Ascending aorta (tissue), 2 donors: Measurements from ENCODE around the gene COL1A1. TPM values are rescaled to one million over a fixed set of nuclear protein-coding genes. Genes with fewer than 3 reads are reported as not detected.

Source experiments
- DNase-seq, 2 donors: peaks; one replicate each; pipeline ENCODE4 v3.0.0-alpha.2; 2019; ENCODE audit warnings: low spot score in 2 of 2
- H3K27ac ChIP-seq, 2 donors: fragments of 200-600 bp; sonication (generic); one replicate each; pipeline ENCODE4 v1.5.1; 2016 to 2017; ENCODE audit warnings: mild to moderate bottlenecking in 1 of 2
- H3K27me3 ChIP-seq: fragments of 200-600 bp; sonication (generic); one replicate; pipeline ENCODE4 v1.5.1; 2017
- H3K36me3 ChIP-seq, 2 donors: fragments of 200-600 bp; sonication (generic); one replicate each; pipeline ENCODE4 v1.5.1; 2016
- H3K4me1 ChIP-seq, 2 donors: fragments of 200-600 bp; sonication (generic); one replicate each; pipeline ENCODE4 v1.5.1; 2016 to 2017; ENCODE audit warnings: mild to moderate bottlenecking in 1 of 2
- H3K4me3 ChIP-seq, 2 donors: fragments of 200-600 bp; sonication (generic); one replicate each; pipeline ENCODE4 v1.5.1; 2016 to 2017; ENCODE audit warnings: mild to moderate bottlenecking in 1 of 2
- H3K9me3 ChIP-seq, 2 donors: fragments of 200-600 bp; sonication (generic); one replicate each; pipeline ENCODE4 v1.5.1; 2016
- intact Hi-C: fragments of 100-400 bp; cut with DNase I; formaldehyde crosslinking; loops from one replicate; pipeline ENCODE4 v1.15.1; 2023
- total RNA-seq: library from RNA; depleted of rRNA; stranded (reverse); fragments of >200 nt; gene quantifications from one replicate; pipeline ENCODE4 v1.1.0, GENCODE V29; 2016
- TF ChIP-seq, protein P1 (sequence below), 3 experiments: fragments of 200-600 bp in 2 of 3; fragments of 450-650 bp in 1 of 3; sonication (generic) in 2 of 3; IDR thresholded peaks; one replicate each; pipeline ENCODE4 v1.5.1; 2016 to 2019; ENCODE audit warnings: antibody characterized with exemption in 3 of 3, mild to moderate bottlenecking in 1 of 3, moderate library complexity in 1 of 3

Gene COL1A1
- total RNA-seq, 1 donor from 2014 or later, result 547 TPM

DNA sequence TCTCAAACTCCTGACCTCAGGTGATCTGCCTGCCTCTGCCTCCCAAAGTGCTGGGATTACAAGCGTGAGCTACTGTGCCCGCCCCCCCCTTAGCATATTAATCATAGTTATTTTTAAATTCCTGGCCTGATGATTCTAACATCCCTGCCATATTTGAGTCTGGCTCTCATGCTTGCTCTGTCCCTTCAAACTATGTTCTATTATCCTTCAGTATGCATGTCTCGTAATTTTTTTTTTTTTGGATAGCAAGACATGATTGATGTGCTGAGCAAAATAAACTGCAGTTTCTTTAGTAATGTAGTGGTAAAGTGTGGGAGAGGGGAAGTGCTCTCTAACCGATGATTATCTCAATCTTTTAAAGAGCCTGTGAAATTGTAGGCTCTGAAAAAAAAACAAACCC lies 38.5 kb upstream of the COL1A1 start:
- Histone ChIP-seq H3K4me3 (no peak overlapping the region), H3K9me3 (no peaks in the 10 kb centered on the region), H3K36me3 (no peaks in the 10 kb centered on the region), H3K27me3 (no peaks in the 10 kb centered on the region), H3K27ac (no peak overlapping the region), H3K4me1 (peaks cover 0 to 14% of the 10 kb centered on the region in 2 donors)
- intact Hi-C loops, result loop anchor here (1.0 to 5.0 kb wide), 2 partner anchors 17 to 38 kb away; partner anchors contain the start of gene COL1A1
- TF ChIP-seq, protein P1, sequence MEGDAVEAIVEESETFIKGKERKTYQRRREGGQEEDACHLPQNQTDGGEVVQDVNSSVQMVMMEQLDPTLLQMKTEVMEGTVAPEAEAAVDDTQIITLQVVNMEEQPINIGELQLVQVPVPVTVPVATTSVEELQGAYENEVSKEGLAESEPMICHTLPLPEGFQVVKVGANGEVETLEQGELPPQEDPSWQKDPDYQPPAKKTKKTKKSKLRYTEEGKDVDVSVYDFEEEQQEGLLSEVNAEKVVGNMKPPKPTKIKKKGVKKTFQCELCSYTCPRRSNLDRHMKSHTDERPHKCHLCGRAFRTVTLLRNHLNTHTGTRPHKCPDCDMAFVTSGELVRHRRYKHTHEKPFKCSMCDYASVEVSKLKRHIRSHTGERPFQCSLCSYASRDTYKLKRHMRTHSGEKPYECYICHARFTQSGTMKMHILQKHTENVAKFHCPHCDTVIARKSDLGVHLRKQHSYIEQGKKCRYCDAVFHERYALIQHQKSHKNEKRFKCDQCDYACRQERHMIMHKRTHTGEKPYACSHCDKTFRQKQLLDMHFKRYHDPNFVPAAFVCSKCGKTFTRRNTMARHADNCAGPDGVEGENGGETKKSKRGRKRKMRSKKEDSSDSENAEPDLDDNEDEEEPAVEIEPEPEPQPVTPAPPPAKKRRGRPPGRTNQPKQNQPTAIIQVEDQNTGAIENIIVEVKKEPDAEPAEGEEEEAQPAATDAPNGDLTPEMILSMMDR (IDR thresholded peaks at IDR 0.05), result no peak
- DNase-seq, result no peak

DNA sequence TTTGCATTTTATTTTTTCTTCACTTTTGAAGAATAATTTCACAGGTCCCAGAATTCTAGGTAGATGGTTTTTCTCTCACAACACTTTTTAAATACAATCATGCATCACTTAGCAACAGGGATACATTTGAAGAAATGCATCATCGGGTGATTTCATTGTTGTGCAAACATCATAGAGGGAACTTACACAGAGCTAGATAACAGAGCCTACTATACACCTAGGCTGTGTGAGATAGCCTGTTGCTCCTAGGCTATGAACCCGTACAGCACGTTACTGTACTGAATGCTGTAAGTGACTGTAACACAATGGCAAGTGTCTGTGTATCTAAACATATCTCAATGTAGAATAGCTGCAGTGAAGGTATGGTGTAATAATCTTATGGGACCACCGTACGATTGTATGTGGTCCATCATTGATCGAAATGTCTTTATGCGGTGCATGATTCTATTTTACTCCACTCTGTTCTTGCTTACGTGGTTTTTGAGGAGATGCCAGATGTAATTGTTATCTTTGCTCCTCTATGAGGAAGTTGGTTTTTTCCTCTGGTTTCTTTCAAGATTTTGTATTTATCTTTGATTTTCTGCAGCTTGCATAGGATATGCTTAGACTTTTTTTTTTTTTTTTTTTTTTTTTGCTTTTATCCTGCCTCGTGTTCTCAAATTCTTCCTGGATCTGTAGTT lies 37.3 kb upstream of the COL1A1 start:
- Histone ChIP-seq H3K4me1 (peaks cover 0 to 14% of the 10 kb centered on the region in 2 donors), H3K4me3 (no peak overlapping the region), H3K27me3 (no peaks in the 10 kb centered on the region), H3K36me3 (no peaks in the 10 kb centered on the region), H3K27ac (no peak overlapping the region), H3K9me3 (no peaks in the 10 kb centered on the region)
- DNase-seq, result no peak
- TF ChIP-seq, protein P1 (IDR thresholded peaks at IDR 0.05), result no peak
- intact Hi-C loops, result loop anchor here (1.0 to 5.0 kb wide), 2 partner anchors 15 to 36 kb away; partner anchors contain the start of gene COL1A1

DNA sequence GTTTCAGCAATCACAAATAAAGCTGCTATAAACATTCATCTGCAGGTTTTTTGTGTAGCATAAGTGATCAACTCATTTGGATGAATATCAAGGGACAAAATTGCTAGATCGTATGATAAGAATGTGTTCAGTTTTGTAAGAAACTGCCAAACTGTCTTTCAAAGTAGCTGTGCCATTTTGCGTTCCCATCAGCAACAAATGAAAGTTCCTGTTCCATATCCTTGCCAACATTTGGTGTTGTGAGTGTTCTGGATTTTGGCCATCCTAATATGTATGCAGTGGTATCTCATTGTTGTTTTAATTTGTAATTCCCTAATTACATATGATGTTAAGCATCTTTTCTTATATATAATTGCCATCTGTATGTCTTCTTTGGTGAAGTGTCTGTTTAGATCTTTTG lies 36.5 kb upstream of the COL1A1 start:
- H3K9me3 ChIP-seq, result no peaks in the 10 kb centered on the region
- no peaks in the 10 kb centered on the region for H3K27me3 ChIP-seq
- peaks cover 0 to 14% of the 10 kb centered on the region in 2 donors for H3K4me1 ChIP-seq
- intact Hi-C loops, result loop anchor here (5.0 kb wide), 1 partner anchor 36 kb away; the partner anchor contains the start of gene COL1A1
- no peak overlapping the region for H3K27ac ChIP-seq
- DNase-seq, result no peak
- TF ChIP-seq, protein P1 (IDR thresholded peaks at IDR 0.05), result no peak
- H3K4me3 ChIP-seq, result no peak overlapping the region
- no peaks in the 10 kb centered on the region for H3K36me3 ChIP-seq

DNA sequence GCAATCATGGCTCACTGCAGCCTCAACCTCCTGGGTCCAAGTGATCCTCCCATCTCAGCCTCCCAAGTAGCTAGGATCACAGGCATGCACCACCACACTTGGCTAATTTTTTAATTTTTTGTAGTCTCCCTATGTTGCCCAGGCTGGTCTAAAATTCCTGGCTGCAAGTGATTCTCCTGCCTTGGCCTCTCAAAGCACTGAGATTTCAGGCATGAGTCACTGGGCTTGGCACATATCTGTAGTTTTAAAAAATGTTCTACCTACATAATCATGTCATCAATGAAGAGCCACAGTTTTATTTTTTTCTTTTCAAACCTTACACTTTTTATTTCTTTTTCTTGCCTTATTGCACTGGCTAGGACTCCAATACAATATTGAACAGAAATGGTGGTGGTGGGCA lies 33.1 kb upstream of the COL1A1 start:
- intact Hi-C loops, result no loop called here
- Histone ChIP-seq H3K4me1 (peaks cover 0 to 5% of the 10 kb centered on the region in 2 donors), H3K9me3 (no peaks in the 10 kb centered on the region), H3K27ac (no peak overlapping the region), H3K27me3 (no peaks in the 10 kb centered on the region), H3K36me3 (no peaks in the 10 kb centered on the region), H3K4me3 (no peak overlapping the region)
- TF ChIP-seq, protein P1 (IDR thresholded peaks at IDR 0.05), result no peak
- DNase-seq, result no peak

DNA sequence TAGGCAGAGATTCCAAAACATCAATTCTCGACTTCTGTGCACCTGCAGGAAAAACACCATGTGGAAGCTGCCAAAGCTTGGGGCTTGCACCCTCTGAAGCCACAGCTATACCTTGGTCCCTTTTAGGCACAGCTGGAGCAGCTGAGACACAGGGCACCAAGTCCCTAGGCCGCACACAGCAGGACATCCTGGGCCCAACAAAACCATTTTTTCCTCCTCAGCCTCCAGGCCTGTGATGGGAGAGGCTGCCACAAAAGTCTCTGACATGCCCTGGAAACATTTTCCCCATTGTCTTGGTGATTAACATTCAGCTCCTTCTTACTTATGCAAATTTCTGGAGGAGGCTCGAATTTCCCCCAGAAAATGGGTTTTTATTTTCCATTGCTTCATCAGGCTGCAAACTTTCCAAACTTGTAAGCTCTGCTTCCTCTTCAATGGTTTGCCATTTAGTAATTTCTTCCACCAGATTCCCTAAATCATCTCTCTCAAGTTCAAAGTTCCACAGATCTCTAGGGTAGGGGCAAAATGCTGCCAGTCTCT lies 24.3 kb upstream of the COL1A1 start:
- Histone ChIP-seq H3K36me3 (no peaks in the 10 kb centered on the region), H3K4me3 (no peak overlapping the region), H3K4me1 (peaks cover 9 to 23% of the 10 kb centered on the region in 2 donors), H3K27ac (no peak overlapping the region), H3K27me3 (no peaks in the 10 kb centered on the region), H3K9me3 (no peaks in the 10 kb centered on the region)
- DNase-seq, result no peak
- intact Hi-C loops, result no loop called here
- TF ChIP-seq, protein P1 (IDR thresholded peaks at IDR 0.05), result no peak
